A673 (cell line): Measurements from ENCODE around the gene HES2. TPM values are rescaled to one million over a fixed set of nuclear protein-coding genes. Genes with fewer than 3 reads are reported as not detected.

Experiments
- BruUV-seq: library from RNA; stranded (reverse); fragments of 400-500 nt; replicated peaks from 2 replicates; lab custom pipeline; 2021; lab: Mats Ljungman, UMichigan
- CTCF ChIA-PET: fragments of 300-600 bp; sonication (Branson Sonifier 250); formaldehyde crosslinking; loops from one replicate; lab custom pipeline; 2022; ENCODE audit warnings: antibody characterized with exemption; lab: Charles Lee
- POLR2A ChIA-PET: fragments of 300-600 bp; sonication (Branson Sonifier 250); formaldehyde crosslinking; loops from one replicate; lab custom pipeline; 2022; ENCODE audit warnings: antibody characterized with exemption; ENCODE audit not compliant: low non-redundant PET; lab: Charles Lee
- DNase-seq: peaks from one replicate; pipeline ENCODE4 v3.0.0-alpha.2; 2015; ENCODE audit warnings: low spot score
- H3K27ac ChIP-seq: fragments of 200-600 bp; sonication (generic); 2 replicates; pipeline ENCODE4 v1.5.1; 2016; ENCODE audit warnings: mixed run types, low read depth, mild to moderate bottlenecking, mixed read lengths, antibody characterized with exemption, low read length; ENCODE audit not compliant: poor library complexity, severe bottlenecking
- H3K27me3 ChIP-seq: fragments of 200-600 bp; sonication (generic); replicated peaks from 2 replicates; pipeline ENCODE4 v1.6.1; 2017; ENCODE audit warnings: mixed run types, low read depth, mild to moderate bottlenecking, mixed read lengths, antibody characterized with exemption, low read length; ENCODE audit not compliant: insufficient read depth, poor library complexity
- H3K36me3 ChIP-seq: fragments of 200-600 bp; sonication (generic); 2 replicates; pipeline ENCODE4 v1.6.1; 2016; ENCODE audit warnings: mixed run types, mild to moderate bottlenecking, mixed read lengths, antibody characterized with exemption, low read length; ENCODE audit not compliant: insufficient read depth, poor library complexity, severe bottlenecking
- H3K4me1 ChIP-seq: fragments of 200-600 bp; sonication (generic); 2 replicates; pipeline ENCODE4 v1.6.1; 2017; ENCODE audit warnings: mixed run types, mild to moderate bottlenecking, mixed read lengths, antibody characterized with exemption, low read length; ENCODE audit not compliant: insufficient read depth, poor library complexity, severe bottlenecking
- H3K4me3 ChIP-seq: fragments of 200-600 bp; sonication (generic); 2 replicates; pipeline ENCODE4 v1.5.1; 2016; ENCODE audit warnings: low read depth, mixed run types, mild to moderate bottlenecking, mixed read lengths, low read length; ENCODE audit not compliant: poor library complexity, severe bottlenecking
- H3K9me3 ChIP-seq: fragments of 200-600 bp; sonication (generic); 2 replicates; pipeline ENCODE4 v1.6.1; 2016; ENCODE audit warnings: mixed run types, low read depth, mild to moderate bottlenecking, mixed read lengths, antibody characterized with exemption, low read length; ENCODE audit not compliant: poor library complexity, severe bottlenecking
- CTCF ChIP-seq: fragments of 300-800, 200-600 bp; sonication (generic); conservative IDR thresholded peaks from 2 replicates; pipeline ENCODE4 v1.5.1; 2017; ENCODE audit warnings: low read depth, mild to moderate bottlenecking, antibody characterized with exemption, low read length, moderate library complexity, mixed read lengths
- EZH2 ChIP-seq: fragments of 200-600 bp; sonication (generic); IDR thresholded peaks from 2 replicates; pipeline ENCODE4 v1.6.1; 2017; ENCODE audit warnings: borderline replicate concordance, low read depth, mild to moderate bottlenecking, mixed read lengths, antibody characterized with exemption, low read length; ENCODE audit not compliant: poor library complexity, severe bottlenecking
- intact Hi-C: fragments of 100-400 bp; cut with micrococcal nuclease; formaldehyde crosslinking; loops from one replicate; pipeline ENCODE4 v1.10.0; 2022; ENCODE audit not compliant: unreplicated experiment
- total RNA-seq: library from RNA; stranded (reverse); gene quantifications from 2 replicates; pipeline ENCODE4 v1.2.3, GENCODE V29; 2021

Gene HES2
- total RNA-seq, 1 experiment from 2014 or later = not detected

- BruUV-seq = no TSS peak
- POLR2A ChIA-PET = interaction anchor here (0.6 kb wide), 1 partner anchor 138 kb away, joined by 3 read pairs; no protein-coding TSS in a partner anchor
- Histone ChIP-seq H3K27me3 (no peaks in the 10 kb centered on the region), H3K4me3 (no peak overlapping the region), H3K9me3 (peaks cover 3% of the 10 kb centered on the region), H3K36me3 (no peaks in the 10 kb centered on the region), H3K4me1 (peaks cover 8% of the 10 kb centered on the region), H3K27ac (no peak overlapping the region)
- no peak for DNase-seq
- CTCF ChIA-PET = no interaction called here
- intact Hi-C loops = no loop called here
- TF ChIP-seq EZH2 (no peak), CTCF (no peak)
Observed at GRCh38 chr1:6384962-6385361, 34.8 kb downstream of the HES2 start.

DNA sequence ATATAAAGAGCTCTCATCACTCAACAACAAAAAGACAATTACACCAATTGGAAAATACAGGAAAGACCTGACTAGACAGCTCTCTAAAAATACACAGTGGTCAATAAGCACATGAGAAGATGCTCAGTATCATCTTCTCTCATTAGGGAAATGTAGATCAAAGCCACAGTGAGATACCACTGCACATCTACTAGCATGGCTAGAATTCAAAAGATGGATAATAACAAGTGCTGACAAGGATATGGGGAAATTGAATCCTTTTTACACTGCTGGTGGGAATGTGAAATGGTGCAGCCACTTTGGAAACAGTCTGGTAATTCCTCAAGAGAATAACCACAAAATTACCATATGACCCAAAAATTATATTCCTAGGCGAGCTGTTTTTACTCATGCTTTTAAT is 35.6 kb downstream of the HES2 start:
- Histone ChIP-seq H3K4me3 (no peak overlapping the region), H3K27ac (no peak overlapping the region), H3K36me3 (no peaks in the 10 kb centered on the region), H3K4me1 (peaks cover 8% of the 10 kb centered on the region), H3K9me3 (peaks cover 6% of the 10 kb centered on the region), H3K27me3 (no peaks in the 10 kb centered on the region)
- TF ChIP-seq EZH2 (no peak), CTCF (no peak)
- ChIA-PET CTCF (interaction anchor here (0.6 kb wide), 1 partner anchor 116 kb away, joined by 3 read pairs; no protein-coding TSS in a partner anchor), POLR2A (no interaction called here)
- no TSS peak for BruUV-seq
- intact Hi-C loops = no loop called here
- no peak for DNase-seq

DNA sequence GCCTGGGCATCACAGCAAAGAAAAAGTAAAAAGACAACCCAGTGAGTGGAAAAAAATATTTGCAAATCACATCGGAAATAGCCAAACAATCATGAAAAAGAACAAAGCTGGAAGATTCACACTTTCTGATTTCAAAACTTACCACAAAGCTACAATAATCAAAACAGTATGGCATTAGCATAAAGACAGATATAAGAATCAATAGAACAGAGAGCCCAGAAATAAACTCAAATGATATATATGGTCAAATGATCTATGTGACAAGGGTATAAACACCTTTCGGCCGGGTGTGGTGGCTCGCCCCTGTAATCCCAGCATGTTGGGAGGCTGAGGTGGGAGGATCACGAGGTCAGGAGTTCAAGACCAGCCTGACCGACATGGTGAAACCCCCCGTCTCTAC is 39.7 kb downstream of the HES2 start:
- Histone ChIP-seq H3K27ac (no peak overlapping the region), H3K4me3 (no peak overlapping the region), H3K4me1 (no peaks in the 10 kb centered on the region), H3K27me3 (no peaks in the 10 kb centered on the region), H3K36me3 (no peaks in the 10 kb centered on the region), H3K9me3 (peaks cover 6% of the 10 kb centered on the region)
- CTCF ChIA-PET = interaction anchor here (0.6 kb wide), 1 partner anchor 26 kb away, joined by 5 read pairs; no protein-coding TSS in a partner anchor
- no TSS peak for BruUV-seq
- TF ChIP-seq CTCF = no peak
- no peak for TF ChIP-seq EZH2
- POLR2A ChIA-PET = no interaction called here
- intact Hi-C loops = no loop called here
- no peak for DNase-seq
